Activated T-cell treated with anti-CD3 and anti-CD28 coated beads for 4 hours (primary cell): Measurements from ENCODE around the gene RTL10.

Experiments used
- DNase-seq: peaks from one replicate; pipeline ENCODE4 v3.0.0-alpha.2; 2020

Gene RTL10

DNA sequence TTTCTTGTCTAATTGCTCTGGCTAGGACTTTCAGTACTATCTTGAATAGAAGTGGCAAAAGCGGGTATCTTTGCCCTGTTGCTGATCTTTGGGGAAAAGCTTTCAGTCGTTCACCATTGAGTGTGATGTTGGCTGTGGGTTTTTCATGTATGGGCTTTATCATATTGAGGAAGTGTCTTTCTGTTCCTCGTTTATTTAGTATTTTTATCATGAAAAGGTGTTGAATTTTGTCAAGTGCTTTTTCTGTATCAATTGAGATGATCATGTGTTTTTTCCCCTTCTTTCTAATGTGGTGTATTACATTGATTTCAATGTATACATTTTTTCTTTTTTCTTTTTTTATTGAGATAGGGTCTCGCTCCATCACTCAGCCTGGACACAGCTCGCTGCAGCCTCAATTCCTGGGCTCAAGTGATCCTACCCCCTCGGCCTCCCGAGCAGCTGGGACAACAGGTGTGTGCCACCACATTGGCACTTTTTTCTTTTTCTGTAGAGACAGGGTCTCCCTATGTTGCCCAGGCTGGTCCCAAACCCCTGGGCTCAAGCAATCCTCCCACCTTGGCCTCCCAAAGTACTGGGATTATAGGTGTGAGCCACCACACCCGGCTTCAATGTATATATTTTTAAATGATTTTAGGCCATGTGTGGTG, 5.3 kb upstream of the RTL10 start:
- no peak for DNase-seq

DNA sequence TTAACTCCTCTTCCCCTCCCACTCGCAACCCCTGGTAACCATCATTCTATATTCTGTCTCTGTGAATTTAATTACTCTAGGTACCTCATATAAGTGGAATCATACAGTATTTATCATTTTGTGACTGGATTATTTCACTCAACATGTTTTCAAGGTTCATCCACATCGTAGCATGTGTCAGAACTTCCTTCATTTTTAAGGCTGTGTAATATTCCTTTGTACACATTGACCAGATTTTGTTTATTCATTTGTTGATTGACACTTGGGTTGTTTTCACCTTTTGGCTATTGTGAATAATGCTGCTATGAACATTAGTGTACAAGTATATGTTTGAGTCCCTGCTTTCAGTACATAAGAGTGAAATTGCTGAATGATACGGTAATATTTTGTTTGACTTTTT, 2.7 kb upstream of the RTL10 start:
- no peak for DNase-seq

DNA sequence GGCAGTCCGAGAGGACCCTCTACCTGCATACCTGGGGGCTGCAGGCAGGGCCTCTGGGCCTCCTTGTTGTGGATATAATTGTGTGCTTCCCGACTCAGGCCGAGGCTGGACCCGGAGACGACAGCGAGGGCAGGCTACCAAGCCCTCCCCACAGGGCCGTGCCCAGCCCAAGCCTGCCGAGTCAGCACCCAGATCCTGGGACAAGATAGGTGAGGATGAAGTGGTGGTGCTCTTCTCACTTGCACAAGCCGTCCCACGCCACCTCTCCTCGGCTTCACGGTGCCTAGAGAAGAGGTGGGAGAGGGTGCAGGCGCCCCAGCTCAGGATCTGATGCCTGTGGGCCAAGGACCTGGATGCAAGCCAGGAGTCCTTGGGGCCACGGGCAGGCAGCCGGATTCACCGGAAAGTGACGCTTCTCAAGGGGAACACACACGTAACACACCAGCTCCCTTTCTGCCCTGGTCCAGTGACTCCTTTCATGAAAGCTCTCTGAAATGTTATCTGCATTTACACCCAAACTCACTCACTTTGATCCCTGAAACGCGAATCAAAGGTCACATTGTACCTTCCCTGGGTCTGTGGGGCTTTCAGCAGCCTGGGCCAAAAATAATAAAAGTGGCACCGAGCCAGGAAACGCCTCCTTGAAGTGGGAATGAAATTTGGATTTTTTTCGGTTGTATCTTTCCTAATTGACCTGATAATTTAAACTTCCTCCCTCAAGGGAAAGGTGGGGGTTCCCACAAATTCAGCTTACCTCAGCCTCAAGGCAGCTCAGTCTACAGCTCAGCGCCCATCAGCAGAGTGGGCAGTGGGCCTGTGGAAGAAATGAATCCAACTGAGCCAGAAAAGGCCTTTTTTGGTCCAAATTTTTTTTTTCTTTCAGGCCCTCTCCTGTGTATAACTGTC, 1.1 kb upstream of the RTL10 start:
- peak; percentile 35 for DNase-seq

DNA sequence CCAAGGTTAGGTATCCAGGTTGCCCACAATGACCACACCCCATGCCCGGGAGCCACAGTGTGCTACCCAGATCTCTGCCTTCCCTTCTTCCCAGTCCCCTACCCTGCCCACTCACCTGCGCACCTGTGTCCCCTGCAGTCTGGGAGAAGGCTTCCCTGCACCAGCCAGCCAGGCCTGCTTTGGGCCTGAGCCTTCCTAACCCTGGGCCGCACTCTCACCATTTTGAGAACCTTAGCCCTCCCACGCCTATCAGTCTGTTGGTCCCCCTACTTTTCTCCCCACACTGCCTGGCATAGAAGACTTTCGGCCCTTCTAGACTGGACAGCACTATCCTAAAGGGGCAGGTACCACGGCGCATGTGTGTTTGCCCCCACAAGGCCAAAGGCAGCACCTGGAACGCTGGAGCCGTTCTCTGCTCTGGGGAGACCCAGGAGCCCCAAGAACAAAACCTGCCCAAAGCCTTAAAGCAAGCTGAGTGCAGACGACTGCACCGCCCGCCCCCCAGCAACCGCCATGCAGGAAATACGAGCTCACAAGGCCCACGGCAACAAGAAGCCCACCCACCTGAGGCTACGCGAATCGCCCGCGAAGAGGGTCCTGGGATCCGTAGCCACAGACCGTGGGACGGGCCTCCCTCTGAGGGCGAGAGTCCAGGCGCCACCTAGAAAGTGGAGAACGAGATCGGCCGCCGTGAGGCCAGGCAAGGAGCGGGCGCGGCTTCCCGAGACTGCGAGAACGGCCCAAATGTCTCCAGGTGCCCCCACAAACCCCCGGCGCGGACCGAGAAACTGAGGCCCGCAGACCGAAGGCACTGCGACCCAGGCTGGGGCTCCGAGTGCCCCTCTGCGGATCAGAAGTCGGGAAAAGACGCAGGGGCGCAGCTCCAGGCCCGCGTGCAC, 546 bp downstream of the RTL10 start:
- DNase-seq: no peak

DNA sequence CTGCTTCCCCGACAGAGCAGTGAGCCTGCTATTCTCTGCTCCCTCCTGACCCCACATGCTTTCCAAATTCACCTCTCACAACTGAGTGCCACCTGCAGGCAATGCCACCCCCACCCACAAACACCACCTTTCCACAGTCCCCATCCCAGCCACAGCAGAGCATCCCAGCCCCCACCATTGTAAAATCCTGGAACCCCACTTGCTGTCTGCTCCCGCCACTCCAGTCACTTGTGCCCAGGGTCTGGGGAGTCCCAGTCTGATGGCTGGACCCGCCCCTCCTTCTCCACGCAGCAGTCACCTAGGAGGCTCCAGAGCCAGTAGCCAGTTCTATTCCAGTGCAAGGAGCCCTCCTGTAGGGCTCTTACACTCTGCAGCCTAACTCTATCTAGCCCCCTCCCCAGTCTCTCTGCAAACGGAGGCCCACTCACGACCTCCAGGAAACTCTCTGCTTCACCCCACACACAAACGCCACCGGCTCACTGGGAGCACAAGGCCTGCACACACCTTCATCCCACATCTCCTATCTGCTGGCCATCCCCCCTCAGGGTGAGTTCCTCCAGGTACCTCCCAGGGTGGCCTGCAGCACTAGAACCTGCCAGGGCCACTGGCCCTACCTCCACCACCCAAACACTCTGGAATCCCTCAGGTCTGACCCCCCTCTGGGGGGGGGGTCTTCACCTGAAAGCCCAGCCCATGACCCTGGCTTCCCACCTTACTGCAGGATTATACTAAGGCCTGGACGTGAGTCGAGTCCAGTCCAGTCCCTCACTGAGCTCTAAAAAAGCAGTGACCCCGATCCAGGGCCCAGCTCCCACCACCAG, 1.4 kb downstream of the RTL10 start:
- no peak for DNase-seq

DNA sequence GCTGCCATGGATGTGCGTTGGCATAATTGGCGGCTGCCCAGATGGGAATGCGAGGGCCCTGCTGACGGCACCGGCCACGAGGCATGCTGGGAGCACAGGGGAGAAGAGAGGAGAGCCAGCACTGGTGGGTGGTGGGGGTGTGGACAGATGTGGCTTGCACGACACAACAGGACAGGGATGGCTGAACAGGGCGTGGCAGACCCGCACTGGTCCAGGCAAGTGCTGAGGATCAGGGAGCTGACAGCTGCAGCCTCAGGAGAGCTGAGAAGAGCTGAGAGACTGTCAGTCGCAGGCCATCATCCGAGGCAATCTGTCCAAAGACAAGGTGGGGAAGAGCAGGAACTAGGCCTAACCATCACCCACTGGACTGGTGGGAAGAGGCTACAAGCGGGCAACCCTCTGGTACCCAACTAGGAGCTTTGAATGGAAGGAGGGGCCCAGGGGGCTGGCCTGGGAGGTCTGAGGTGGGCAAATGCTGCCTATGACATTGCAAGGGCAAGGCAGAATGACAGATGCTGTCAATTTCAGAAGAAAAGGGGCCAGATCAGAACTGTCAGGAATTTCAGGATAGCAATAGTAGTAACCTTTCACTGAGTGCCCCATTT, 2.4 kb downstream of the RTL10 start:
- DNase-seq: no peak

DNA sequence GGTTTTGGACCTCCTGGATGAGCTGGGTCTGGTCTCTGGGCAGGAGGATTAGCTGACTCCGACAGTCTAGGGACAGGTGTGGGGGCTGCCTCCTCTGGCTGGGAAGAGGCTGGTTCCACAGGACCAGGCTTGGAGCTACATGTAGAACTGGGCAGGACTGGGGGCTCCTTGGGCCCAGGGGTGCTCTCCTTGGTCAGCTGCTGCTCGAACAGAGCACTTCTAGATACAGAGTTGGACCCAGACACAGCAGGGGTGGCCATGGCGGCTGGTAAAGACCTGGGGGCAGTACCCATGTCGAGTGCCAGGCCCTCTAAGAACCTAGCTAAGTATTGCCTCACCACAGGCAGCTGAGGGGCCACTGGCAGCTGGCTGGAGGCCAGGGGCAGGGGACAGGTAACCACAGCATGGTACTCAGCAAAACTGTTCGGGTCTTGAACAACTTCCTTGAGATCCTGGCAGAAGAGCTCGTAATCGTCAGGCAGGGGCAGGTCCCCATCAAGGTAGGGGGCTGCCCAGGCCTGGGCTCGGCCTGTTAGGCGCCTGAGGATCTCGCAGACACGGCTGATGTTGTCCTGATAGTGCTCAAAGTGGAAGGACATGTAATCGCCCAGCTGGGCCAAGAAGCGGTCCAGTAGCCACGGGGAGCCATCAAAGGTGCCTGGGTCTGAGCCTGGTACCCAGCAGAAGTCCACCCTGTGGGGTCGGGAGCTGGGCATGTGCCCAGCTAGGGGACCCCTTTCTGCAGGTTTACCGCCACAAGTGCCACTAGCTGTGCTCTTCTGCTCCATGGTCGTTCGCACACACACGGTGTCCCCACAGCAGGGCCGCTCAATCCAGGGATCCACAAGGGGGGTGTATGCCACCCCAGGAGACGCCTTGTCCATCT, 3.1 kb downstream of the RTL10 start:
- no peak for DNase-seq

DNA sequence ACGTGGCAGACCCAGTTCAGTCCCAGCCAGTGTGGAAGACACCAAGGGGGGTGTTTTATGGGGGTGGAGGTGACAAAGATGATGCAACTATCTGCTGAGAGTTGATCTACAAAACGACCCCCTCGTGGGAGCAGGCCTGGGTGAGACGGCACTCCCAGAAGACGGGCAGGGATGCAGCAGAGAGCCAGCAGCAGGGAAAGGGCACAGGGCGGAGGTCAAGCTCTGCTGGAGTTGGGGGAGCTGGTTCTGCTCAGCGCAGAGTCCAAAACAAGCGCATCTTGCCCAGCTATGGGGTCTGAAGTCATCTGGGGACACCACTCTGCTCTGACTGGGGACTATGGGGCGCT, 3.9 kb downstream of the RTL10 start:
- DNase-seq: no peak

DNA sequence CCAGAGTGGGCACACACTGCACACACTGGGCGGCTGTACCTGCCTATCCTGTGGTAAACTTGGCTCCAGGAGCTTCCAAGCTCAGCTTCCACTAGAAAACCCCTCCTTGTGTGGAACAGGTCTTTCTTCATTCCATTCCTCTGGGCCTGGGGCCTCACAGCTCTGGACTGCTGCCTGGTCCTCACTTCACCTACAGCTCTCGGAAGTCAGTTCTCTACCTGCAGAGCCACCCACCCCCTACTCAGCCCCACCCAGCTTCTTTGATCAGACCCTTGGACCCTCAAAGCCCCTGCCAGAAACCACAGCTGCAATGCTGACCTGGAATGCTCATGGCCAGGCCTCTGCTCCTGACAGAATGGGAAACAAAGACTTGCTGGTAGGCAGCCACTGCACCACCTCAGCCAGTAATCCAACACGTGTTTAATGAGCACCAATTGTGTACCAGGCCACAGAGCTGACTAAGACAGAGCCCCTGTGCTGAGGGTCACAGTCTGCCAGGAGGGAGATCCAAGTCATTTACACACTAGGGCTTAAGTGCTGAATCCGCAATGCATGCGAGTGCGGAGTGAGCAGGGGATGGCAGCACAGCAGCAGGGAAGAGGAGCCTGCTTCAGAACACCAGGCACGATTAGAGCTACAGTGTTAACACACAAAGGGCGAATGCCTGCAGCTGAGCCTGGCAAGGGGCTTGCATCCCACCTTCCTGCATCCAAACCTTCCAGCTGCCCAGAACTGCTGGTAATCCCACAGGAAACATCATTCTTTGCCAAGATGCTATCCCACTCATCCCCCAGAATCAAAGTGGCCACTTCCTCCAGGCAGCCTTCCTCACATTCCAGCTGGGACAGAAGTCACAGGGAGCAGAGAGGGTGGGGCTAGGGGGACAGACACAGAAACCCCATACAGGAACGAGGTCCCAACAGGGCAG, 4.6 kb downstream of the RTL10 start:
- DNase-seq: no peak

DNA sequence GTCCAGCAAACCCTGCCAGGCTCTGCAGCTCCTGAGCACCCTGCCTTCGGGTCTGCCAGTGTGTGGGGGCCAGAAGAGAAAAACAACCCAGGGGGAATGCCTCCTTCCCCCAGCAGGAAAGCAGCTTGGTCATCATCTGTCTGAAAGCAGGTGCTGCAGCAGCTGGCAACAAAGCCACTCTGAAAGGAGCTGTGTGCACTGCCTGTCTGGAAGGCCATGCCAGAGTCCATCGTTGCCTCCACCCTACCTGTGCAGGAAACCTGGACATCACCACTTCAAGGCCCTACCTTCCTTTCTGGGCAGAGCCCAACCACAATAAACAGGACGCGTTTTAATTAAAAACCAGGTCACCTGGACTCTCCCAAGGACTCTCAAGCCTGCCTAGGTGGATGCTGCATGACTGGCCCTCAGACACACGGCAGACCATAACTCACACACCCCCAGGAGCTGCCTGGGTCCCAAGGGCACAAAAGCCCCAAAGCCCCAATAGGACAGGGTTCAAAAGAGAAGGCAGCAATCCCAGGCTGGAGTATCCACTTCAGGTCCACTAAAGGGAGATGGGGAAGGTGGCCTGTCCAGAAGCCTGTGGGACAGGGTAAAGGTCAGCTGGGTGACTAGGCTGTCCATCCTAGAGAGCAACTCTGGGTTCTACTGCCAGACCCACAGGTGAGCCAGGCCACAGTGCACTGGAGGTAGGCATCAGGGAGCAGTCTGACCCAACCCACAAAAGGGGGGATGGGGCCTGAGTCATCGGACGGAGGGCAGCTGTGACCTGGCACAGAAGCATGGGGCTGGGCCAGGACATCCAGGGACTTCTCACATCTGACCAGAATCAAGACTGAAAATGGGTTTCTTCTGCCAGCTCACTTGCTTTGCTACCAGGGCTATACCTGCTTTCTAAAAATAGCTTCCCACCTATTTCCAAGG, 6.1 kb downstream of the RTL10 start:
- no peak for DNase-seq

DNA sequence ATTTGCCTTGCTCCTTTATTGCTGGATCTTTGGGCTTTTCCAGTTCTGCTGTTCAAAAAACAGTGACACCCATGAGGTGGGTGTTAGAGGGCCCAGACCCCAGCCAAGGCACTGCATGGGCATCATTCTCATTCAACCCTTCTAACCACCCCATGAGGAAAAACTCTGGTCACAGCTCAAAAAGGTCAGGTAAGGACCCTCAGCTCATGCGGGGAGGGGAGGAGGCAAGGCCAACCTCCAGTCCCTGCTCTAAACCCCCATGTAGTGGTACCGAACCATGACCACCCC, 7.4 kb downstream of the RTL10 start:
- DNase-seq: no peak

DNA sequence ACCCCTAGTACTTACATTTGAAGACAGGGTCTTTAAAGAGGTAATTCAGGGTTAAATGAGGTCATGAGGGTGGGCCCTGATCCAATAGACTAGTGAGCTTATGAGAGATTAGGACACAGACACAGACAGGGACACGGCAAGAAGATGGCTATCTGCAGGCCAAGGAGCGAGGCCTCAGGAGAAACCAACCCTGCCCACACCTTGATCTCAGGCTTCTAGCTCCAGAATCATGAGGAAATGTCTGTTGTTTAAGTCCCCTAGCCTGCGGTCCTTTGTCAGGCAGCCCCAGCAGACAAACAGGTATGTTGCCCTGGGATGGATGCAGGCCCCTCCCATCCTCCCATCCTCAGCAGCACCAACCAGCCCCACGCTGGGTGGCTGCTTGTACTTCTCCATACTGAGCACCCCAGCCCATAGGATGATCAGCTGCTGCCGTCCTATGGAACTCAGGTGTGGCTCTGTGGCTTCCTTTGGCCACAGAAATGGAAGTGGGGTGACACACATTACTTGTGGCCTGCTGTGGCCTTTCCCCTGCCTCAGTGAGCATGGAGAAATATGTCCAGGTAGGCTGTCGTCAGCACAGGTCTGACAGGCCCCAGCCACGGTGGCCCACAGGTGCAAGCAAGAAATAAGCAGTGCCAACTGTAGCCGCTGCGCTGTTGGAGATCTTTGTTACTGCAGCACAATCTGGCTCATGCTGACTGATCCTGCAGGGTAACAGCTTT, 7.9 kb downstream of the RTL10 start:
- DNase-seq: no peak

DNA sequence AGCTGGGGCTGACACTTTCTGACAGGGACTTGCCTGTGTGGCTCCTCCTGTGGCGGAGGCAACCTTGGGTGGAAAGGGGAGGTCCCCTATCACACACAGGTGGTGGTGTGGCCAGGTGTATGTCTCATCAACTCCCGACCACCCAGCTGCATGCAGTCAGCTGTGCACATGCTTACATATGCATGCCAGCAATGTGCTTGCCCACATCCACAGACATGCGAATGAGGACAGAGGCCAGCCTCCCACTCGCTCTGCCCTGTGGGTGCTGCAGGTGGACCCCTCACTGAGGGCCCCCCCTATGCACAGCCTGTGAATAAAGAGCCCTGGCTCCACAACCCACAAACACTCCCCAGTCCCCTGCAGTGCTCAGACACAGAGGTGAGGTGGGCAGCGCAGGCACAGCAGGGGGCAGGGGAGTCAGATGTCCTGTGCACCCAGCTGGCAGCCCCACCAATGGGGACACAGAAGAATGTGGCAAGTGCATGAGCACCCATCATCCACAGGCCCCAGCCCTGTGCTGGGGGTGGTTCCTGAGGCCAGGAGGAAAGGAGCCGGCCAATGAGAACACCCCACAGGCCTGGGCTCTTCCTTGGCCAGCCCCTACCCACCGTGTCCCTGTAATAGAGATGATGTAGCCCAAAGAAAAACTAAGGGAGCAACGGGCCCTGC, 9.5 kb downstream of the RTL10 start:
- no peak for DNase-seq

DNA sequence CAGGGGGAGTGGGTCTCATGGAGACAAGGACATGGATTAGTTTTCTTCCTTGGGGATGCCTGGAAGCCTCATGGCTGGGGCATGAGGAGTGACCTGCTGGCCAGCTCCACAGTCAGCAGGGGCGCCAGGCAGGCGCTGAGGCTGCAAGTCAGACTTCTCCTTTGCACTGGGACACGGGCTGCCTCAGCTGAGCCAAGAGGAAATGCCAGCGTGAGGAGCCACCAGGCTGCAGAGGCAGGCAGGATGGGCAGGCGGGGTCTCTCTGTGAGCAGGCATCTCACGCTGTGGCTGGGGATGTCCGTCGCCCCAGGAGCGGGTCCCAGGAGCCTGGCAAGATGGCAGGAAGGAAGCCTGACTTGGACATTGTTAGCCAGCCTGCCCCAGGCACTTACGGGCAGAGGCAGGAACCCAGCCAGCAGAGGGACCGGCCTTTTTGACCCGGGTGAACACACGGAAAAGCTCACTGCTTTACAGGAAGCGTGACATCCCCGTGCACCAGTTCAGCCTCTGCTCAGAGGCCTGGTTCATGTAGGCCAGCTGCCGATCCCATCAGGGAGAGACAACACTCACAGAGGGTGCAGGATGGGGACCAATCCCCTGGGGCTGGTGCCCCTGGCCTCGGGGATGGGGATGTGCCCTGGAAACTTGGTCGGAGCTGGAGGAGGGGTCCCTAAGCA, 10.2 kb downstream of the RTL10 start:
- no peak for DNase-seq

DNA sequence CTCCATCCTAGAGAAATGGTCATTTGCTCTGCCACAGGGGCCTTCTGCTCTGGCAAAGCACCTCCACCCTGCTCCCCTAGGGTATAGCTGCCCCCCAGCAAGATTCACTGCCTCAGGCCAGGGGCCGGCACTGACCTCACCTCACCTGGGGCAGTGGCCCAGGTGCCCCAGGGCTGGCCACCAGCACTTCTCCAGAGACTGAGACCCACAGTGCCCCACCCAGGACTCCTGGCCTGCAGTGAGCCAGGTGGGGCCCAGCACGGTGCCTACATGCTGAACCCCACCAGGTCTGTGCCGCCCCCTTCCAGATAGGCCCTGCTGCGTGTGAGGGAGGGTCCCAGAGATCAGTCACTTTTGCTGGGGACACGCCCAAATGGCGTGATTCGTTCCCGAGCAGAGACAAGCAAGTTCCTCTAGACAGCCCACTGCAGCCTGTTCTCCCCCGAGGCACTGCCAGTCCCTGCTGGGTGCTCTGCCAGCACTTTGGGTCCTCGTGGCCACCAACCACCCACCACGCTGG, 10.8 kb downstream of the RTL10 start:
- no peak for DNase-seq

DNA sequence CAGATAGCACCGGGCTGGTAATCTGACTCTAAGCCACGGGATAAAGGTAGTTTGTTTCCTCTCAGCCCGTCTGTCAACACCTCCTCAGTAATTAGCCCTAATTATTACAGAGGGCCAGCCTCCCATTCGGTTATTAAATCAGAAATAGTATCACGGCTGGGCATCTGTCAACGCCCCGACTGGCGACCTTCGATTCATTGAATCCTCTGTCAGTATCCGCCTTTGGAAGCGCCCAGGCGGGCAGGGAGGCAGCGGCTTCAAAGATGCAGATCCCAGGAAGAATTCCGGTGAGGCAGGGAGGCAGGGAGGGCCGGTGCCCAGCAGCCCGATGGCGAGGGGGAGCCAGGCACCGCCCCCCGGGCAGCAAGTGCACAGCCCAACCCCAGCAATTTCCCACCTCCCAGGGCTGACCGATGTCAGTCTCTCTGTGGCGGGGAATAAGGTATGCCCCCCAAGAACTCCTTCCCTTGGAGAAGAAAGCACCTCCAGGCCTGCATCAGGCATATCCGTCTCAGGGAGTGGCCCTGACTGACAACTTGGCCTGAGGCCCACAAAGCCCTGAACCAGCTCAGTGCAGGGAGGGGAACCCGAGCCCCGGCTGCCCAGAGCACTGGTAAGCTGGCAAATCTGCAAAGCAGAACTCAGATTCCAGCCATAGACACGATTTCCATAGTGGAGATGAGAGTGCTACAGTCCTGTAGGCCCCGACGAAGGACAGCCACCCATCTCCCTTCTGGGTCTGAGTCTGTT, 11.4 kb downstream of the RTL10 start:
- no peak for DNase-seq
